IPS-18c (cell line): Measurements from ENCODE around the gene RASSF5.
A peak's percentile ranks its signal among the peaks of the same experiment; 100 is the strongest.

ENCODE experiments used
- H3K4me3 ChIP-seq: 2 replicates; pipeline ENCODE4 v1.7.0; 2013; ENCODE audit warnings: low read depth, mild to moderate bottlenecking, low read length, moderate library complexity; ENCODE audit not compliant: insufficient read depth
- H3K9me3 ChIP-seq: one replicate; pipeline ENCODE4 v1.6.1; 2013; ENCODE audit warnings: mild to moderate bottlenecking, low read length, moderate library complexity; ENCODE audit not compliant: control insufficient read depth, insufficient read depth

Gene RASSF5

GRCh38 chr1:206506405-206507283, 687 bp upstream of the RASSF5 start:
- peak overlapping the region; percentile 49; the same call in 1 of the 2 replicates for H3K4me3 ChIP-seq
- H3K9me3 ChIP-seq, result no peaks in the 10 kb centered on the region

- H3K4me3 ChIP-seq, result peak overlapping the region; percentile 49
- H3K9me3 ChIP-seq, result no peaks in the 10 kb centered on the region
Observed at GRCh38 chr1:206508130-206508889, 979 bp downstream of the RASSF5 start.

GRCh38 chr1:206508956-206509355, 1.6 kb downstream of the RASSF5 start:
- Histone ChIP-seq H3K9me3 (no peaks in the 10 kb centered on the region), H3K4me3 (no peak overlapping the region)

GRCh38 chr1:206509612-206510257, 2.4 kb downstream of the RASSF5 start:
- Histone ChIP-seq H3K4me3 (no peak overlapping the region), H3K9me3 (no peaks in the 10 kb centered on the region)

- no peak overlapping the region for H3K4me3 ChIP-seq
- H3K9me3 ChIP-seq, result no peaks in the 10 kb centered on the region
Observed at GRCh38 chr1:206510371-206510770, 3.0 kb downstream of the RASSF5 start.

GRCh38 chr1:206511362-206512057, 4.2 kb downstream of the RASSF5 start:
- no peaks in the 10 kb centered on the region for H3K9me3 ChIP-seq
- H3K4me3 ChIP-seq, result no peak overlapping the region

GRCh38 chr1:206512058-206512850, 4.9 kb downstream of the RASSF5 start:
- H3K9me3 ChIP-seq, result no peaks in the 10 kb centered on the region
- no peak overlapping the region for H3K4me3 ChIP-seq

GRCh38 chr1:206512851-206513180, 5.5 kb downstream of the RASSF5 start:
- H3K4me3 ChIP-seq, result no peak overlapping the region

GRCh38 chr1:206513312-206514111, 6.2 kb downstream of the RASSF5 start:
- H3K4me3 ChIP-seq, result no peak overlapping the region
- H3K9me3 ChIP-seq, result no peaks in the 10 kb centered on the region

More at GRCh38 chr1:206512851-206513180, 5.5 kb downstream of the RASSF5 start:
- no peaks in the 10 kb centered on the region for H3K9me3 ChIP-seq

- H3K4me3 ChIP-seq, result no peak overlapping the region
Observed at GRCh38 chr1:206514813-206515387, 7.6 kb downstream of the RASSF5 start.

GRCh38 chr1:206516728-206516990, 9.3 kb downstream of the RASSF5 start:
- Histone ChIP-seq H3K9me3 (no peaks in the 10 kb centered on the region), H3K4me3 (no peak overlapping the region)

More at GRCh38 chr1:206514813-206515387, 7.6 kb downstream of the RASSF5 start:
- H3K9me3 ChIP-seq, result no peaks in the 10 kb centered on the region

- no peak overlapping the region for H3K4me3 ChIP-seq
- no peaks in the 10 kb centered on the region for H3K9me3 ChIP-seq
Observed at GRCh38 chr1:206517784-206518183, 10.5 kb downstream of the RASSF5 start.

- Histone ChIP-seq H3K9me3 (no peaks in the 10 kb centered on the region), H3K4me3 (no peak overlapping the region)
Observed at GRCh38 chr1:206518206-206518605, 10.9 kb downstream of the RASSF5 start.

GRCh38 chr1:206518743-206519142, 11.4 kb downstream of the RASSF5 start:
- Histone ChIP-seq H3K9me3 (no peaks in the 10 kb centered on the region), H3K4me3 (no peak overlapping the region)

- Histone ChIP-seq H3K9me3 (no peaks in the 10 kb centered on the region), H3K4me3 (no peak overlapping the region)
Observed at GRCh38 chr1:206521127-206521526, 13.8 kb downstream of the RASSF5 start.
